Endothelial cell of umbilical vein (primary cell): ENCODE results near the gene C6orf58. TPM values are rescaled to one million over a fixed set of nuclear protein-coding genes. Genes with fewer than 3 reads are reported as not detected.

Experiments used
- BruUV-seq: library from RNA; stranded (reverse); fragments of 400-500 nt; replicated peaks from 2 replicates; lab custom pipeline; 2021; lab: Mats Ljungman, UMichigan
- CTCF ChIA-PET: fragments of 300-600, 350-600 bp; sonication (Branson Sonifier 250); formaldehyde crosslinking; loops from one replicate; lab custom pipeline; 2021; ENCODE audit warnings: antibody characterized with exemption, inconsistent platforms; lab: Charles Lee
- POLR2A ChIA-PET: fragments of 300-600, 350-600 bp; sonication (Branson Sonifier 250); formaldehyde crosslinking; loops from one replicate; lab custom pipeline; 2021; ENCODE audit warnings: antibody characterized with exemption, inconsistent platforms; lab: Charles Lee
- DNase-seq: peaks from one replicate; pipeline ENCODE4 v3.0.0-alpha.2; 2011; ENCODE audit warnings: low read depth, low spot score
- FAIRE-seq: peaks from 2 replicates; lab custom pipeline; 2011; peaks lifted over from hg19 to GRCh38; lab: Jason Lieb, UNC
- H2AFZ ChIP-seq: 2 replicates; pipeline ENCODE4 v1.6.0; 2012; ENCODE audit warnings: low read depth, low read length, control low read depth, inconsistent platforms
- H3K27ac ChIP-seq: 2 replicates; pipeline ENCODE4 v1.5.1; 2011; ENCODE audit warnings: low read depth, mild to moderate bottlenecking, control low read depth, low read length, moderate library complexity; ENCODE audit not compliant: insufficient read depth
- H3K27me3 ChIP-seq, 2 experiments: 2 replicates each; pipeline versions ENCODE4 v1.6.0 to v1.6.1; 2011; ENCODE audit warnings: low read length in 2 of 2, mixed read lengths in 1 of 2; ENCODE audit not compliant: control insufficient read depth in 2 of 2, insufficient read depth in 2 of 2
- H3K36me3 ChIP-seq, 2 experiments: 2 replicates in 1 of 2; 3 replicates in 1 of 2; pipeline ENCODE4 v1.5.1; 2011; ENCODE audit warnings: low read length in 2 of 2, mild to moderate bottlenecking in 1 of 2, moderate library complexity in 1 of 2; ENCODE audit not compliant: control insufficient read depth in 2 of 2, insufficient read depth in 2 of 2; ENCODE audit errors: extremely low read depth in 1 of 2
- H3K4me1 ChIP-seq: 3 replicates; pipeline ENCODE4 v1.5.1; 2011; ENCODE audit warnings: mild to moderate bottlenecking, low read length; ENCODE audit not compliant: control insufficient read depth, insufficient read depth; ENCODE audit errors: extremely low read depth
- H3K4me2 ChIP-seq: 2 replicates; pipeline ENCODE4 v1.6.1; 2011; ENCODE audit warnings: low read length, control low read depth, mixed read lengths; ENCODE audit not compliant: insufficient read depth
- H3K4me3 ChIP-seq, 3 experiments: fragments of 200-600 bp in 1 of 3; sonication (generic), shearing (Covaris generic) in 1 of 3; replicated peaks in 1 of 3; 2 replicates each; pipeline ENCODE4 v1.5.1; 2011 to 2016; ENCODE audit warnings: control low read depth in 3 of 3, low read length in 3 of 3, mild to moderate bottlenecking in 2 of 3, inconsistent platforms in 1 of 3, low read depth in 1 of 3, moderate library complexity in 1 of 3; ENCODE audit not compliant: insufficient read depth in 1 of 3
- H3K79me2 ChIP-seq: 2 replicates; pipeline ENCODE4 v1.6.0; 2012; ENCODE audit warnings: low read length, inconsistent platforms; ENCODE audit not compliant: control insufficient read depth, insufficient read depth
- H3K9ac ChIP-seq: replicated peaks from 2 replicates; pipeline ENCODE3; 2011; ENCODE audit warnings: low read length, control low read depth; ENCODE audit not compliant: insufficient read depth; ENCODE audit errors: extremely low read depth
- H3K9me1 ChIP-seq: replicated peaks from 3 replicates; pipeline ENCODE4 v1.6.0; 2011; ENCODE audit warnings: mild to moderate bottlenecking, low read length; ENCODE audit not compliant: control insufficient read depth, insufficient read depth; ENCODE audit errors: extremely low read depth
- H3K9me3 ChIP-seq: replicated peaks from 2 replicates; pipeline ENCODE4 v1.5.1; 2012; ENCODE audit warnings: low read length, inconsistent platforms; ENCODE audit not compliant: control insufficient read depth, insufficient read depth
- H4K20me1 ChIP-seq: replicated peaks from 2 replicates; pipeline ENCODE3; 2011; ENCODE audit warnings: mild to moderate bottlenecking, low read length; ENCODE audit not compliant: control insufficient read depth, insufficient read depth; ENCODE audit errors: extremely low read depth
- EZH2 ChIP-seq: IDR thresholded peaks from 2 replicates; pipeline ENCODE4 v1.6.1; 2012; ENCODE audit warnings: borderline replicate concordance, low read depth, mild to moderate bottlenecking, moderate library complexity, low read length, inconsistent platforms; ENCODE audit not compliant: severe bottlenecking
- FOS ChIP-seq: IDR thresholded peaks from 2 replicates; pipeline ENCODE4 v1.6.1; 2011; ENCODE audit warnings: mild to moderate bottlenecking, low read length, moderate library complexity, borderline replicate concordance; ENCODE audit not compliant: insufficient read depth
- GATA2 ChIP-seq: IDR thresholded peaks from 2 replicates; pipeline ENCODE4 v1.7.0; 2011; ENCODE audit warnings: low read depth, mild to moderate bottlenecking, moderate library complexity, mixed read lengths, low read length; ENCODE audit not compliant: insufficient read length, insufficient read depth
- JUN ChIP-seq: IDR thresholded peaks from 2 replicates; pipeline ENCODE4 v1.6.1; 2011; ENCODE audit warnings: borderline replicate concordance, low read depth; ENCODE audit not compliant: insufficient read length, insufficient read depth
- MYC ChIP-seq: IDR thresholded peaks from one replicate; pipeline ENCODE4 v1.6.1; 2011; ENCODE audit warnings: mild to moderate bottlenecking, low read depth, low read length
- POLR2A ChIP-seq: IDR thresholded peaks from 2 replicates; pipeline ENCODE4 v1.6.1; 2012; ENCODE audit warnings: low read depth, mild to moderate bottlenecking, control low read depth, low read length
- POLR2AphosphoS5 ChIP-seq: IDR thresholded peaks from 2 replicates; pipeline ENCODE4 v1.6.1; 2012; ENCODE audit warnings: low read depth, mild to moderate bottlenecking, control low read depth, low read length, moderate library complexity; ENCODE audit not compliant: insufficient read depth
- dilution Hi-C: fragments of 300-500 bp; cut with MboI; formaldehyde crosslinking; loops from one replicate; pipeline ENCODE4 v1.15.0; 2019; ENCODE audit warnings: low sequenced_read_pairs; ENCODE audit not compliant: extremely low pct_ligation_motif_present
- intact Hi-C: fragments of 100-400 bp; cut with micrococcal nuclease; formaldehyde crosslinking; loops from one replicate; pipeline ENCODE4 v1.10.0; 2022
- polyA plus RNA-seq, 4 experiments: library from polyadenylated mRNA; depleted of rRNA in 3 of 4; stranded (reverse) in 3 of 4; unstranded in 1 of 4; fragments of >200 nt; gene quantifications; 2 replicates each; pipeline versions ENCODE4 v1.2.1 to v1.2.3, GENCODE V29; 2011 to 2012; ENCODE audit warnings: missing spikeins in 1 of 4
- total RNA-seq: library from RNA; stranded (reverse); gene quantifications from 2 replicates; pipeline ENCODE4 v1.2.3, GENCODE V29; 2021
- TF ChIP-seq, protein P1 (sequence below), 2 donors: IDR thresholded peaks; 1 replicate in 1 of 2; 2 replicates in 1 of 2; pipeline ENCODE4 v1.5.1; 2011; ENCODE audit warnings: low read length in 2 of 2, mild to moderate bottlenecking in 2 of 2, moderate library complexity in 2 of 2, control low read depth in 1 of 2, inconsistent platforms in 1 of 2, low read depth in 1 of 2; ENCODE audit not compliant: insufficient read depth in 1 of 2; ENCODE audit errors: extremely low read depth in 1 of 2
- TF ChIP-seq, protein P2 (sequence below): IDR thresholded peaks from 2 replicates; pipeline ENCODE4 v1.6.1; 2011; ENCODE audit not compliant: insufficient read depth, insufficient read length

The C6orf58 gene
- total and polyA plus RNA-seq, 2 donors (not counting 3 experiments of a cell fraction or from before 2014, with no cell fraction given), result not detected

DNA sequence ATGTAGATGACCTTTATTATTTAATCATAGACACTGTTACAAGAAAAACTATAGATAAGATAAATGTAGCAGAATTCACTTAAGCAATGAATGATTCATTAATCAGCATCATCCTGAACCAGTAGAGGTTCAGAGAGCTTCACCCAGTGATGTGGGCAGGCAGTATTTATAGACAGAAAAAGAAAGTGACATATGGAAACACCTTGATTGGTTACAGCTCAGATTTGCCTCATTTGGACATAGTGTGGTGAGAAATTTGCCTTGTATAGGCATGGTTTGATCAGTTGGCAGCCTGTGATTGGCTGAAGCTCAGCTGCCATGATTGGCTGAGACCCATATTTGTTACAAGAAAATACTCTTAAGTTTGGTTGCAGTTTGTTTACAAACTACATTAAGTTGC, 4.6 kb downstream of the C6orf58 start:
- intact Hi-C loops, result no loop called here
- no TSS peak for BruUV-seq
- Histone ChIP-seq H3K4me1 (no peaks in the 10 kb centered on the region), H3K36me3 (no peaks in the 10 kb centered on the region), H3K27me3 (peaks cover 4 to 16% of the 10 kb centered on the region in 2 experiments), H2AFZ (no peak overlapping the region), H3K9ac (no peak overlapping the region), H4K20me1 (no peaks in the 10 kb centered on the region), H3K9me3 (no peaks in the 10 kb centered on the region), H3K4me2 (no peak overlapping the region), H3K9me1 (no peaks in the 10 kb centered on the region), H3K27ac (no peak overlapping the region), H3K79me2 (no peaks in the 10 kb centered on the region), H3K4me3 (no peak overlapping the region)
- dilution Hi-C loops, result no loop called here
- no peak for FAIRE-seq
- POLR2A ChIA-PET, result no interaction called here
- no peak for DNase-seq
- TF ChIP-seq, protein P1, sequence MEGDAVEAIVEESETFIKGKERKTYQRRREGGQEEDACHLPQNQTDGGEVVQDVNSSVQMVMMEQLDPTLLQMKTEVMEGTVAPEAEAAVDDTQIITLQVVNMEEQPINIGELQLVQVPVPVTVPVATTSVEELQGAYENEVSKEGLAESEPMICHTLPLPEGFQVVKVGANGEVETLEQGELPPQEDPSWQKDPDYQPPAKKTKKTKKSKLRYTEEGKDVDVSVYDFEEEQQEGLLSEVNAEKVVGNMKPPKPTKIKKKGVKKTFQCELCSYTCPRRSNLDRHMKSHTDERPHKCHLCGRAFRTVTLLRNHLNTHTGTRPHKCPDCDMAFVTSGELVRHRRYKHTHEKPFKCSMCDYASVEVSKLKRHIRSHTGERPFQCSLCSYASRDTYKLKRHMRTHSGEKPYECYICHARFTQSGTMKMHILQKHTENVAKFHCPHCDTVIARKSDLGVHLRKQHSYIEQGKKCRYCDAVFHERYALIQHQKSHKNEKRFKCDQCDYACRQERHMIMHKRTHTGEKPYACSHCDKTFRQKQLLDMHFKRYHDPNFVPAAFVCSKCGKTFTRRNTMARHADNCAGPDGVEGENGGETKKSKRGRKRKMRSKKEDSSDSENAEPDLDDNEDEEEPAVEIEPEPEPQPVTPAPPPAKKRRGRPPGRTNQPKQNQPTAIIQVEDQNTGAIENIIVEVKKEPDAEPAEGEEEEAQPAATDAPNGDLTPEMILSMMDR (IDR thresholded peaks at IDR 0.05; ENCODE audit: extremely low read depth in 1 of 2, insufficient read depth in 1 of 2, low read depth in 1 of 2, low read length in 2 of 2), result no peak
- TF ChIP-seq, protein P2, sequence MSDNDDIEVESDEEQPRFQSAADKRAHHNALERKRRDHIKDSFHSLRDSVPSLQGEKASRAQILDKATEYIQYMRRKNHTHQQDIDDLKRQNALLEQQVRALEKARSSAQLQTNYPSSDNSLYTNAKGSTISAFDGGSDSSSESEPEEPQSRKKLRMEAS, result no peak
- TF ChIP-seq FOS, result no peak
- no peak for TF ChIP-seq EZH2
- no peak for TF ChIP-seq POLR2A
- TF ChIP-seq POLR2AphosphoS5, result no peak
- TF ChIP-seq JUN, result no peak
- no peak for TF ChIP-seq GATA2
- no peak for TF ChIP-seq MYC
- CTCF ChIA-PET, result interaction anchor here (1.0 kb wide), 1 partner anchor 65 kb away, joined by 3 read pairs; no protein-coding TSS in a partner anchor
